Upper lobe of left lung (tissue), 6 donors: ENCODE measurements around the gene NR1I2. TPM values are rescaled to one million over a fixed set of nuclear protein-coding genes. Genes with fewer than 3 reads are reported as not detected.

Experiments used
- ATAC-seq, 2 donors: fragments of 200-7000 bp; cut with Tn5 transposase; one replicate each; pipeline ENCODE4 v1.9.1; 2022; ENCODE audit warnings: mild to moderate bottlenecking in 2 of 2, moderate library complexity in 2 of 2; ENCODE audit not compliant: low FRiP score in 2 of 2
- DNase-seq, 2 donors: peaks; one replicate each; pipeline ENCODE4 v3.0.0-alpha.2; 2019 to 2020
- H3K27ac ChIP-seq, 4 donors: fragments of 200-600 bp; sonication (generic); one replicate each; pipeline ENCODE4 v1.5.1; 2016 to 2019
- H3K27me3 ChIP-seq, 4 donors: fragments of 200-600 bp; sonication (generic); one replicate each; pipeline ENCODE4 v1.5.1; 2017 to 2019
- H3K36me3 ChIP-seq, 4 donors: fragments of 200-600 bp; sonication (generic); one replicate each; pipeline ENCODE4 v1.5.1; 2016 to 2019
- H3K4me1 ChIP-seq, 4 donors: fragments of 200-600 bp; sonication (generic); one replicate each; pipeline ENCODE4 v1.5.1; 2018 to 2019
- H3K4me3 ChIP-seq, 4 donors: fragments of 200-600 bp; sonication (generic); one replicate each; pipeline ENCODE4 v1.5.1; 2017 to 2019; ENCODE audit warnings: mild to moderate bottlenecking in 2 of 4, moderate library complexity in 1 of 4
- H3K9me3 ChIP-seq, 4 donors: fragments of 200-600 bp; sonication (generic); one replicate each; pipeline ENCODE4 v1.5.1; 2018 to 2019
- CTCF ChIP-seq, 6 experiments: fragments of 450-650 bp in 4 of 6; fragments of 200-600 bp in 2 of 6; sonication (generic) in 2 of 6; IDR thresholded peaks; one replicate each; pipeline ENCODE4 v1.5.1; 2016 to 2019; ENCODE audit warnings: antibody characterized with exemption in 6 of 6
- EP300 ChIP-seq, 4 donors: sonication (generic); formaldehyde crosslinking; IDR thresholded peaks; one replicate each; pipeline ENCODE4 v1.5.1; 2017; ENCODE audit warnings: antibody characterized with exemption in 4 of 4, control low read depth in 2 of 4
- POLR2A ChIP-seq, 4 donors: fragments of 450-650 bp; IDR thresholded peaks; one replicate each; pipeline ENCODE4 v1.5.1; 2016 to 2017; ENCODE audit warnings: antibody characterized with exemption in 4 of 4, mild to moderate bottlenecking in 2 of 4
- POLR2AphosphoS5 ChIP-seq, 2 donors: sonication (generic); formaldehyde crosslinking; IDR thresholded peaks; one replicate each; pipeline ENCODE4 v1.5.1; 2017; ENCODE audit warnings: antibody characterized with exemption in 2 of 2
- WGBS, 2 donors: methylation state at CpG; one replicate each; pipeline ENCODE4 v1.1.5; 2017 to 2018; 5-methylcytosine and 5-hydroxymethylcytosine counted together
- total RNA-seq, 6 donors: library from RNA; depleted of rRNA in 4 of 6; stranded (reverse); fragments of >200 nt in 4 of 6; gene quantifications; one replicate each; pipeline versions ENCODE4 v1.1.0 to v1.2.1, GENCODE V29; 2016 to 2021
- donor health status: DM: no; HTN: no; CAD: no; lungs with moderate emphysema.
- donor health status: DM: no; HTN: yes; CAD: no; lungs with severe emphysema.

NR1I2 gene
- total RNA-seq, 6 donors from 2014 or later = 0.22 to 0.46 (median 0.39) TPM; not detected in 2

- ATAC-seq (no peak), DNase-seq (no peak)
- Histone ChIP-seq H3K36me3 (peaks cover 7 to 21% (median 9%) of the 10 kb centered on the region in 4 donors), H3K4me3 (no peak overlapping the region), H3K27me3 (no peaks in the 10 kb centered on the region), H3K4me1 (no peaks in the 10 kb centered on the region), H3K27ac (no peak overlapping the region), H3K9me3 (no peaks in the 10 kb centered on the region)
- WGBS, 2 donors = 94 to 95% methylated on average over 7 of the region's 7 CpGs
- TF ChIP-seq POLR2A (IDR thresholded peaks at IDR 0.05) (no peak), CTCF (IDR thresholded peaks at IDR 0.05) (no peak), EP300 (IDR thresholded peaks at IDR 0.05) (no peak), POLR2AphosphoS5 (IDR thresholded peaks at IDR 0.05) (no peak)
These were observed 82.6 kb downstream of the NR1I2 start for GRCh38 chr3:119864476-119864875.

Other genes starting within 250 kb of the NR1I2 start
- gene CD80, start 222.5 kb upstream of the NR1I2 start, total RNA-seq = 10 to 100 TPM in 2 of 6 donors, 1 to 10 TPM in 4; 5.8 to 26.4 (median 8.7) TPM
- 10 to 100 TPM; 18.9 to 33.8 (median 25.1) TPM for gene ADPRH, start 202.6 kb upstream of the NR1I2 start, total RNA-seq
- 10 to 100 TPM in 4 of 6 donors, 1 to 10 TPM in 2; 1.0 to 27.8 (median 14.6) TPM for gene PLA1A, start 184.2 kb upstream of the NR1I2 start, total RNA-seq
- 1 to 10 TPM; 2.0 to 5.2 (median 2.2) TPM for gene POPDC2, start 121.5 kb upstream of the NR1I2 start, total RNA-seq
- gene COX17, start 104.7 kb upstream of the NR1I2 start, total RNA-seq = 10 to 100 TPM; 32.3 to 60.8 (median 51.8) TPM
- 10 to 100 TPM in 2 of 6 donors, 1 to 10 TPM in 4; 2.3 to 47.8 (median 6.6) TPM for gene CFAP91, start 79.1 kb upstream of the NR1I2 start, total RNA-seq